H9 (cell line): ENCODE measurements around the gene KDM2B. TPM values are rescaled to one million over a fixed set of nuclear protein-coding genes. Genes with fewer than 3 reads are reported as not detected.

Source experiments
- DNase-seq: peaks from one replicate; pipeline ENCODE4 v3.0.0-alpha.2; 2017
- H2AFZ ChIP-seq: one replicate; pipeline ENCODE4 v1.6.1; 2013; ENCODE audit warnings: mild to moderate bottlenecking, low read length, control low read depth, moderate library complexity
- H2AK5ac ChIP-seq: 2 replicates; pipeline ENCODE4 v1.6.1; 2013; ENCODE audit warnings: low read length, control low read depth, mixed read lengths; ENCODE audit not compliant: insufficient read length
- H2BK120ac ChIP-seq: one replicate; pipeline ENCODE4 v1.6.1; 2013; ENCODE audit warnings: low read depth, mild to moderate bottlenecking, low read length, control low read depth, inconsistent platforms; ENCODE audit not compliant: poor library complexity, severe bottlenecking
- H2BK12ac ChIP-seq: 2 replicates; pipeline ENCODE4 v1.6.1; 2013; ENCODE audit warnings: low read length, control low read depth, mixed read lengths, low read depth; ENCODE audit not compliant: insufficient read length
- H2BK15ac ChIP-seq: 2 replicates; pipeline ENCODE4 v1.6.1; 2013; ENCODE audit warnings: low read depth, low read length, control low read depth
- H2BK20ac ChIP-seq: one replicate; pipeline ENCODE4 v1.6.1; 2013; ENCODE audit warnings: low read depth, mild to moderate bottlenecking, low read length, control low read depth, inconsistent platforms; ENCODE audit not compliant: poor library complexity, severe bottlenecking
- H2BK5ac ChIP-seq: 2 replicates; pipeline ENCODE4 v1.6.1; 2013; ENCODE audit warnings: low read length, control low read depth, mixed read lengths; ENCODE audit not compliant: insufficient read length
- H3K14ac ChIP-seq: 2 replicates; pipeline ENCODE4 v1.6.1; 2013; ENCODE audit warnings: low read length, control low read depth; ENCODE audit not compliant: insufficient read depth
- H3K18ac ChIP-seq: 2 replicates; pipeline ENCODE4 v1.6.1; 2013; ENCODE audit warnings: low read depth, mild to moderate bottlenecking, mixed read lengths, low read length, control low read depth; ENCODE audit not compliant: insufficient read length
- H3K23ac ChIP-seq: 2 replicates; pipeline ENCODE4 v1.6.1; 2013; ENCODE audit warnings: low read length, control low read depth, mixed read lengths, low read depth; ENCODE audit not compliant: insufficient read length
- H3K23me2 ChIP-seq: 2 replicates; pipeline ENCODE4 v1.6.1; 2013; ENCODE audit warnings: low read depth, mild to moderate bottlenecking, mixed read lengths, low read length, control low read depth; ENCODE audit not compliant: insufficient read length, poor library complexity, severe bottlenecking
- H3K27ac ChIP-seq: 2 replicates; pipeline ENCODE4 v1.5.1; 2013; ENCODE audit warnings: low read length, control low read depth, mixed read lengths, low read depth; ENCODE audit not compliant: insufficient read length
- H3K27me3 ChIP-seq: 2 replicates; pipeline ENCODE4 v1.6.1; 2013; ENCODE audit warnings: low read length, control low read depth, inconsistent platforms; ENCODE audit not compliant: insufficient read depth
- H3K4ac ChIP-seq: 2 replicates; pipeline ENCODE4 v1.6.1; 2013; ENCODE audit warnings: low read depth, mild to moderate bottlenecking, control low read depth, inconsistent platforms, low read length, moderate library complexity
- H3K4me1 ChIP-seq: 2 replicates; pipeline ENCODE4 v1.6.1; 2013; ENCODE audit warnings: low read length, control low read depth, inconsistent platforms; ENCODE audit not compliant: insufficient read depth
- H3K4me2 ChIP-seq: 2 replicates; pipeline ENCODE4 v1.6.1; 2013; ENCODE audit warnings: low read length, control low read depth, mixed read lengths; ENCODE audit not compliant: insufficient read length, insufficient read depth
- H3K56ac ChIP-seq: 2 replicates; pipeline ENCODE4 v1.6.1; 2013; ENCODE audit warnings: low read depth, mild to moderate bottlenecking, mixed read lengths, low read length, control low read depth; ENCODE audit not compliant: insufficient read length
- H3K79me1 ChIP-seq: 2 replicates; pipeline ENCODE4 v1.6.1; 2013; ENCODE audit warnings: low read depth, mild to moderate bottlenecking, moderate library complexity, low read length, control low read depth, inconsistent platforms; ENCODE audit not compliant: insufficient read depth, poor library complexity, severe bottlenecking
- H3K79me2 ChIP-seq: 2 replicates; pipeline ENCODE4 v1.6.1; 2013; ENCODE audit warnings: low read length, control low read depth, inconsistent platforms; ENCODE audit not compliant: insufficient read depth
- H3K9ac ChIP-seq: 2 replicates; pipeline ENCODE4 v1.6.1; 2013; ENCODE audit warnings: low read length, control low read depth, mixed read lengths; ENCODE audit not compliant: insufficient read length; ENCODE audit errors: extremely low read depth
- H3K9me3 ChIP-seq: one replicate; pipeline ENCODE4 v1.6.1; 2013; ENCODE audit warnings: low read depth, low read length, inconsistent platforms; ENCODE audit not compliant: control insufficient read depth
- H3T11ph ChIP-seq: one replicate; pipeline ENCODE4 v1.6.1; 2013; ENCODE audit warnings: mild to moderate bottlenecking, low read length, control low read depth, inconsistent platforms
- H4K20me1 ChIP-seq: one replicate; pipeline ENCODE4 v1.6.1; 2013; ENCODE audit not compliant: control insufficient read depth, insufficient read length, insufficient read depth
- H4K5ac ChIP-seq: 2 replicates; pipeline ENCODE4 v1.6.1; 2013; ENCODE audit warnings: low read depth, mild to moderate bottlenecking, mixed read lengths, low read length, control low read depth; ENCODE audit not compliant: insufficient read length
- H4K8ac ChIP-seq: replicated peaks from 2 replicates; pipeline ENCODE4 v1.6.1; 2013; ENCODE audit warnings: low read length, control low read depth, mixed read lengths, low read depth; ENCODE audit not compliant: insufficient read length
- H4K91ac ChIP-seq: 2 replicates; pipeline ENCODE4 v1.6.1; 2013; ENCODE audit warnings: low read depth, mild to moderate bottlenecking, moderate library complexity, mixed read lengths, low read length, control low read depth; ENCODE audit not compliant: insufficient read length
- H3K27ac Mint-ChIP-seq, 3 experiments: 2 replicates in 2 of 3; 3 replicates in 1 of 3; pipeline ENCODE4 v1.8.0; 2020 to 2021; ENCODE audit warnings: mixed read lengths in 3 of 3, mild to moderate bottlenecking in 1 of 3, moderate library complexity in 1 of 3
- H3K27me3 Mint-ChIP-seq: 2 replicates; pipeline ENCODE4 v1.8.0; 2021; ENCODE audit warnings: low read depth, mild to moderate bottlenecking, moderate library complexity, mixed read lengths
- H3K36me3 Mint-ChIP-seq, 3 experiments: 2 replicates in 2 of 3; 3 replicates in 1 of 3; pipeline ENCODE4 v1.8.0; 2020 to 2021; ENCODE audit warnings: low read depth in 3 of 3, mixed read lengths in 3 of 3; ENCODE audit not compliant: insufficient read depth in 1 of 3
- H3K4me1 Mint-ChIP-seq, 2 experiments: 2 replicates each; pipeline ENCODE4 v1.8.0; 2020; ENCODE audit warnings: mixed read lengths in 2 of 2
- H3K4me3 Mint-ChIP-seq, 2 experiments: 2 replicates in 1 of 2; 3 replicates in 1 of 2; pipeline ENCODE4 v1.8.0; 2020 to 2021; ENCODE audit warnings: mild to moderate bottlenecking in 2 of 2, mixed read lengths in 2 of 2, moderate library complexity in 1 of 2
- H3K9me3 Mint-ChIP-seq, 2 experiments: 2 replicates in 1 of 2; 3 replicates in 1 of 2; pipeline ENCODE4 v1.8.0; 2020; ENCODE audit warnings: mild to moderate bottlenecking in 2 of 2, mixed read lengths in 2 of 2, moderate library complexity in 1 of 2
- WGBS: extraction: QIAGEN DNeasy Blood & Tissue Kit; methylation state at CpG from one replicate; pipeline ENCODE4 v1.1.7; 2013; ENCODE audit warnings: missing lambda C conversion rate, low lambda C conversion rate, mixed read lengths; ENCODE audit not compliant: insufficient read length; ENCODE audit errors: extremely low coverage; 5-methylcytosine and 5-hydroxymethylcytosine counted together
- total RNA-seq: library from RNA; stranded (reverse); gene quantifications from 2 replicates; pipeline ENCODE4 v1.2.1, GENCODE V29; 2021
- TF ChIP-seq, protein P1 (sequence below): fragments of 200-600 bp; sonication (generic); conservative IDR thresholded peaks from 3 replicates; pipeline ENCODE4 v1.8.0; 2021; ENCODE audit warnings: antibody characterized with exemption, mild to moderate bottlenecking

KDM2B gene
- total RNA-seq, 1 experiment from 2014 or later = 143 TPM

DNA sequence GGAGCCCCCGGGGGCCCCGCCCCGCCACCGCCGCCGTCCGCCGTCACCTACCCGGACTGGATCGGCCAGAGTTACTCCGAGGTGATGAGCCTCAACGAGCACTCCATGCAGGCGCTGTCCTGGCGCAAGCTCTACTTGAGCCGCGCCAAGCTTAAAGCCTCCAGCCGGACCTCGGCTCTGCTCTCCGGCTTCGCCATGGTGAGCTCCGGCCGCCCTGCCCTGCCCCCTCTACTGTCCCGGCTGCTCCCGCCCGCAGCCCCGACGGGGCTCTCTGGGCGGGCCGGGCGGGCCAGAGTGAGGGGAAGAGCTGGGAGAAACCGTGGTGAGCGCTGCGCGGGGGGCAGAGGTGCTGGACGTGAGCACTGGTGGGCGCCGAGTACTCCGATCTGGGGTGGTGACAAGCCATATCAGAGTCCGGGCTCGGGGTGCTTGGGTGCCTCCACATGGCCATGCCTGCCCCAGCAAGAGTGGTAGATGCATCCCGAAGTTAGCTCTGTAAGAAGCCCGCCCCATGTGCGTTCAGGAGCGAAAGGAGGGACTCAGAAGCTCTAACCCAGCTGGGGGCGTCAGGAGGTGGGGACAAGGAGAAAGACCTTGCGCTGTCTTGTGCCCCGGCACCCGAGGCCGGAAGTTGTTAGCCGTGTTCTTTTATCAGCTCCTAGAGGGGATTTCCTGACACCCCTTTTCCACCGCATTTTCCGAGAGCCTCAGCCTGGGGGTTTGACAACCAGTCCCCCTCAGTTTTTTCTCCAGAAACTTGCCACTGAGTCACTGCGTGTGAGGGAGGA, 46.2 kb upstream of the KDM2B start:
- Mint-ChIP-seq H3K4me1 (peaks cover 35 to 54% of the 10 kb centered on the region in 2 experiments), H3K36me3 (peaks cover 5 to 15% (median 10%) of the 10 kb centered on the region in 3 experiments), H3K9me3 (no peaks in the 10 kb centered on the region), H3K27me3 (no peaks in the 10 kb centered on the region), H3K4me3 (peak overlapping the region; percentile 83 to 91), H3K27ac (peak overlapping the region; percentile 35 to 96 (median 66); a peak in 5 of 7 replicates)
- Histone ChIP-seq H2BK5ac (no peak overlapping the region), H2BK12ac (no peak overlapping the region), H4K8ac (no peak overlapping the region), H3K23ac (no peak overlapping the region), H2BK20ac (no peak overlapping the region), H3K4me2 (peak overlapping the region; percentile 42), H3T11ph (no peak overlapping the region), H3K27ac (no peak overlapping the region), H2AFZ (no peak overlapping the region), H2BK120ac (no peak overlapping the region), H4K5ac (no peak overlapping the region), H3K27me3 (no peaks in the 10 kb centered on the region), H3K18ac (peak overlapping the region; percentile 62), H2BK15ac (no peak overlapping the region), H3K14ac (peak overlapping the region; percentile 60), H2AK5ac (no peak overlapping the region), H3K79me2 (peaks cover 18% of the 10 kb centered on the region; the same call in 1 of the 2 replicates), H3K23me2 (peaks cover 19% of the 10 kb centered on the region), H3K9me3 (no peaks in the 10 kb centered on the region), H3K79me1 (peaks cover 8% of the 10 kb centered on the region), H3K4me1 (peaks cover 16% of the 10 kb centered on the region; the same call in 1 of the 2 replicates), H4K20me1 (no peaks in the 10 kb centered on the region), H3K4ac (no peak overlapping the region), H3K9ac (peak overlapping the region; percentile 57), H3K56ac (no peak overlapping the region), H4K91ac (no peak overlapping the region)
- peak; percentile 82 for DNase-seq
- TF ChIP-seq, protein P1, sequence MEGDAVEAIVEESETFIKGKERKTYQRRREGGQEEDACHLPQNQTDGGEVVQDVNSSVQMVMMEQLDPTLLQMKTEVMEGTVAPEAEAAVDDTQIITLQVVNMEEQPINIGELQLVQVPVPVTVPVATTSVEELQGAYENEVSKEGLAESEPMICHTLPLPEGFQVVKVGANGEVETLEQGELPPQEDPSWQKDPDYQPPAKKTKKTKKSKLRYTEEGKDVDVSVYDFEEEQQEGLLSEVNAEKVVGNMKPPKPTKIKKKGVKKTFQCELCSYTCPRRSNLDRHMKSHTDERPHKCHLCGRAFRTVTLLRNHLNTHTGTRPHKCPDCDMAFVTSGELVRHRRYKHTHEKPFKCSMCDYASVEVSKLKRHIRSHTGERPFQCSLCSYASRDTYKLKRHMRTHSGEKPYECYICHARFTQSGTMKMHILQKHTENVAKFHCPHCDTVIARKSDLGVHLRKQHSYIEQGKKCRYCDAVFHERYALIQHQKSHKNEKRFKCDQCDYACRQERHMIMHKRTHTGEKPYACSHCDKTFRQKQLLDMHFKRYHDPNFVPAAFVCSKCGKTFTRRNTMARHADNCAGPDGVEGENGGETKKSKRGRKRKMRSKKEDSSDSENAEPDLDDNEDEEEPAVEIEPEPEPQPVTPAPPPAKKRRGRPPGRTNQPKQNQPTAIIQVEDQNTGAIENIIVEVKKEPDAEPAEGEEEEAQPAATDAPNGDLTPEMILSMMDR = no peak; the same call in 2 of the 3 replicates
- WGBS = no CpG with 5 or more reads among the region's 53 CpGs
